CD4-positive, alpha-beta memory T cell (primary cell): ENCODE measurements around the gene DHRS1. TPM values are rescaled to one million over a fixed set of nuclear protein-coding genes. Genes with fewer than 3 reads are reported as not detected.

Experiments used
- CTCF ChIA-PET: fragments of 350-600 bp; sonication (Branson Sonifier 250); formaldehyde crosslinking; loops from one replicate; lab custom pipeline; 2021; ENCODE audit warnings: inconsistent platforms; ENCODE audit not compliant: partially characterized antibody; lab: Charles Lee
- POLR2A ChIA-PET: fragments of 350-600 bp; sonication (Branson Sonifier 250); formaldehyde crosslinking; loops from one replicate; lab custom pipeline; 2021; ENCODE audit not compliant: partially characterized antibody; lab: Charles Lee
- DNase-seq, 5 donors: peaks; one replicate each; pipeline versions ENCODE4 v3.0.0 to v3.0.0-alpha.2; 2020 to 2022; ENCODE audit warnings: mixed read lengths in 1 of 5
- H3K27ac ChIP-seq: one replicate; pipeline ENCODE4 v1.7.0; 2013; ENCODE audit warnings: low read depth, low read length
- H3K27me3 ChIP-seq: 2 replicates; pipeline ENCODE4 v1.7.0; 2013; ENCODE audit warnings: mild to moderate bottlenecking, low read length, moderate library complexity; ENCODE audit not compliant: insufficient read depth
- H3K36me3 ChIP-seq: 2 replicates; pipeline ENCODE4 v1.7.0; 2013; ENCODE audit warnings: mild to moderate bottlenecking, low read length, moderate library complexity; ENCODE audit not compliant: insufficient read depth
- H3K4me1 ChIP-seq: 2 replicates; pipeline ENCODE4 v1.7.0; 2013; ENCODE audit warnings: mild to moderate bottlenecking, low read length, moderate library complexity; ENCODE audit not compliant: insufficient read depth
- H3K4me3 ChIP-seq, 2 donors: one replicate each; pipeline ENCODE4 v1.7.0; 2013; ENCODE audit warnings: low read length in 2 of 2, mild to moderate bottlenecking in 1 of 2
- H3K9me3 ChIP-seq, 2 donors: one replicate each; pipeline ENCODE4 v1.7.0; 2013; ENCODE audit warnings: low read length in 2 of 2, control low read depth in 1 of 2; ENCODE audit not compliant: control insufficient read depth in 1 of 2
- H3K27ac Mint-ChIP-seq, 7 donors: one replicate each; pipeline ENCODE4 v1.8.0; 2020 to 2021; ENCODE audit warnings: mixed read lengths in 7 of 7, mild to moderate bottlenecking in 6 of 7, inconsistent platforms in 3 of 7, moderate library complexity in 3 of 7
- H3K27me3 Mint-ChIP-seq, 2 donors: one replicate each; pipeline ENCODE4 v1.8.0; 2020 to 2021; ENCODE audit warnings: mixed read lengths in 2 of 2
- H3K36me3 Mint-ChIP-seq, 2 donors: one replicate each; pipeline ENCODE4 v1.8.0; 2020 to 2021; ENCODE audit warnings: mixed read lengths in 2 of 2, inconsistent platforms in 1 of 2, mild to moderate bottlenecking in 1 of 2
- H3K4me1 Mint-ChIP-seq, 4 donors: one replicate each; pipeline ENCODE4 v1.8.0; 2020 to 2021; ENCODE audit warnings: mixed read lengths in 4 of 4, mild to moderate bottlenecking in 1 of 4
- H3K4me3 Mint-ChIP-seq, 8 donors: one replicate each; pipeline ENCODE4 v1.8.0; 2020 to 2021; ENCODE audit warnings: mixed read lengths in 8 of 8, mild to moderate bottlenecking in 7 of 8, moderate library complexity in 6 of 8, inconsistent platforms in 3 of 8
- H3K9me3 Mint-ChIP-seq, 8 donors: one replicate each; pipeline ENCODE4 v1.8.0; 2020 to 2021; ENCODE audit warnings: mixed read lengths in 8 of 8, mild to moderate bottlenecking in 5 of 8, inconsistent platforms in 3 of 8, moderate library complexity in 1 of 8
- intact Hi-C: fragments of 100-400 bp; cut with micrococcal nuclease; formaldehyde crosslinking; loops from one replicate; pipeline ENCODE4 v1.15.1; 2023
- polyA plus RNA-seq, 2 donors: library from polyadenylated mRNA; unstranded; fragments of 300-500 nt; fragmentation: Illumina TruSeq; gene quantifications; one replicate each; pipeline ENCODE4 v1.2.3, GENCODE V29; 2021
- total RNA-seq, 2 experiments: library from RNA; stranded (reverse); gene quantifications; one replicate each; pipeline ENCODE4 v1.2.3, GENCODE V29; 2021

DHRS1 gene
- total and polyA plus RNA-seq, 4 experiments from 2014 or later = 31.4 to 38.6 (median 35.3) TPM

DNA sequence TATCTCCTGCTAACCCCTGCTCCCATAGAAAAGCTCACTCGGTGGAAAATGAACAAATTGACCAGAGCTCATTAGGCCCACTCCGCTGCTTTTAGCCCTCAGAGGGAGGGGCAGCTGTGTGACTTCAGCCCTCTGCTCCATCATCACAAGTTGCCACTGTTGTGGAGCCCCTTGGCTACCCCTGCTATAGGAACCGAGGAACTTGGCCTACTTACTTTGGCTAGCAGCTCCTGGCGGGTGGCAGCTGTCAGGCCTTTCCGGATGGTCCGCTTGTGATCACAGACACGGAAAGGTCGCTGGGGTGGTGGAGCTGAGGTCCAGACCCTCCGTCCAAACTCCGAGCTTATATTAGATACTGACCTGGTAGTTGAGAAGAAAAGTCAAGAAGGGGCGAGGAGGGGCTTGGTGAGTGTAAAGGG, 7.6 kb upstream of the DHRS1 start:
- no peak overlapping the region for H3K27ac ChIP-seq
- no peaks in the 10 kb centered on the region for H3K27me3 ChIP-seq
- DNase-seq = no peak
- POLR2A ChIA-PET = interaction anchor here (0.8 to 8.5 kb wide), 12 partner anchors 10 to 192 kb away, joined by 3 to 108 read pairs (median 8); partner anchors contain the start of genes ADCY4, DCAF11, MDP1 and NRL
- peaks cover 0 to 1% (median 0%) of the 10 kb centered on the region in 8 donors for H3K9me3 Mint-ChIP-seq
- H3K27ac Mint-ChIP-seq = peak overlapping the region; percentile 11 to 90 (median 52)
- intact Hi-C loops = no loop called here
- peaks cover 56% of the 10 kb centered on the region for H3K36me3 ChIP-seq
- H3K4me3 ChIP-seq = no peak overlapping the region
- H3K36me3 Mint-ChIP-seq = peaks cover 48 to 59% of the 10 kb centered on the region in 2 donors
- no peaks in the 10 kb centered on the region for H3K9me3 ChIP-seq
- H3K4me1 Mint-ChIP-seq = peaks cover 29 to 70% (median 43%) of the 10 kb centered on the region in 4 donors
- no peak overlapping the region for H3K4me3 Mint-ChIP-seq
- H3K4me1 ChIP-seq = peaks cover 38% of the 10 kb centered on the region
- CTCF ChIA-PET = interaction anchor here (0.7 to 18.5 kb wide), 22 partner anchors 8 to 199 kb away, joined by 3 to 556 read pairs (median 12); partner anchors contain the start of genes ADCY4, CBLN3, CHMP4A and DHRS1
- H3K27me3 Mint-ChIP-seq = no peaks in the 10 kb centered on the region

DNA sequence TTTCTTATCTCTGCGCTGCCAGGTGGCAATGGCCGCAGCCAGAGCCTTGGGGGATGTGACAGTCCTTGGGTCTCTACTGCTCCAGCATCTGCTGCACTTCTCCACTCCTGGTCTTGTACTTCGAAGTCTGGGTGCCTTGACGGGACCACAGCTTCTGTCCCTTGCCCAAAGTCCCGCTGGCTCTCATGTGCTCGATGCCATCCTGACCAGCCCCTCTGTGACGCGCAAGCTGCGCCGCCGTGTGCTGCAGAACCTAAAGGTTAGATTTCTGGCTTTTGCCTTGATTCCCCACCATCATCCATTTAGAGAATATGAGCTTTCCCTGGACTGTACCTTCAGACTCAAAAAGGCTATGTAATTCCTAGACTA, 4.4 kb upstream of the DHRS1 start:
- Histone ChIP-seq H3K36me3 (peaks cover 63% of the 10 kb centered on the region), H3K9me3 (no peaks in the 10 kb centered on the region), H3K4me1 (peaks cover 29% of the 10 kb centered on the region), H3K4me3 (no peak overlapping the region), H3K27ac (no peak overlapping the region), H3K27me3 (no peaks in the 10 kb centered on the region)
- H3K4me3 Mint-ChIP-seq = peak overlapping the region in 1 of 8 donors; percentile 54
- peaks cover 25 to 70% (median 43%) of the 10 kb centered on the region in 4 donors for H3K4me1 Mint-ChIP-seq
- H3K36me3 Mint-ChIP-seq = peaks cover 52 to 76% of the 10 kb centered on the region in 2 donors
- intact Hi-C loops = no loop called here
- peaks cover 0 to 6% (median 0%) of the 10 kb centered on the region in 8 donors for H3K9me3 Mint-ChIP-seq
- CTCF ChIA-PET = interaction anchor here (1.3 to 18.5 kb wide), 5 partner anchors 6 to 128 kb away, joined by 3 to 556 read pairs (median 10); partner anchors contain the start of genes CIDEB, LTB4R, LTB4R2 and TINF2
- no peak for DNase-seq
- POLR2A ChIA-PET = interaction anchor here (0.8 to 1.6 kb wide), 5 partner anchors 9 to 143 kb away, joined by 3 to 5 read pairs (median 3); partner anchors contain the start of genes IRF9 and TINF2
- peak overlapping the region in 1 of 7 donors; percentile 57 for H3K27ac Mint-ChIP-seq
- H3K27me3 Mint-ChIP-seq = no peaks in the 10 kb centered on the region

DNA sequence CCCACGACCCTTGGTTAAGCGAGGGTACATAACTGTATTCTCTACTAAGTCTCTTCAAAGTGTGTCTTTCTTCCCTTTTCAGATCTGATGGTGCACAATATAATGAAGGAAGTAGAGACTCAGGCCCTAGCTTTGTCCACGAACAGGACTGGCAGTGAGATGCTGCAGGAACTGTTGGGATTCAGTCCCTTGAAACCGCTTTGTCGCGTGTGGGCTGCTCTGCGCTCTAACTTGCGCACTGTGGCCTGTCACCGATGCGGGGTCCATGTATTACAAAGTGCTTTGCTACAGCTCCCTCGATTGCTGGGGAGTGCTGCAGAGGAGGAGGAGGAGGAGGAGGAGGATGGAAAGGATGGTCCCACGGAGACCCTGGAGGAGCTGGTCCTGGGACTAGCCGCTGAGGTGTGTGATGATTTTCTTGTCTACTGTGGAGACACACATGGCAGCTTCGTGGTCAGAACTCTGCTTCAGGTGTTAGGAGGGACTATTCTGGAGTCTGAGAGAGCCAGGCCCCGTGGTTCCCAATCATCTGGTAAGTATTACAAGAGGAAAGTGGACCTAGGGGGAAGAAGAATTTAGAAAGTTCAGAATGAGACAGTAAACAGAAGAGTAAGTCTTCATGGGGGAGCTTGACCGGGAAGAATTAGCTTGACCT, 873 bp upstream of the DHRS1 start:
- Histone ChIP-seq H3K9me3 (no peaks in the 10 kb centered on the region), H3K36me3 (peaks cover 52% of the 10 kb centered on the region), H3K4me1 (peaks cover 42% of the 10 kb centered on the region), H3K27me3 (no peaks in the 10 kb centered on the region), H3K27ac (peak overlapping the region; percentile 87), H3K4me3 (peak overlapping the region; percentile 77 to 85)
- Mint-ChIP-seq H3K27ac (peak overlapping the region; percentile 96 to 99 (median 98)), H3K36me3 (peaks cover 41 to 63% of the 10 kb centered on the region in 2 donors), H3K9me3 (peaks cover 0 to 6% (median 0%) of the 10 kb centered on the region in 8 donors), H3K4me1 (peaks cover 33 to 71% (median 50%) of the 10 kb centered on the region in 4 donors), H3K27me3 (no peaks in the 10 kb centered on the region), H3K4me3 (peak overlapping the region; percentile 91 to 99 (median 94))
- no peak for DNase-seq
- ChIA-PET CTCF (interaction anchor here (0.8 to 18.5 kb wide), 12 partner anchors 9 to 131 kb away, joined by 3 to 556 read pairs (median 6); partner anchors contain the start of genes CHMP4A, CIDEB, LTB4R and LTB4R2), POLR2A (interaction anchor here (0.7 to 7.1 kb wide), 23 partner anchors 10 to 207 kb away, joined by 3 to 136 read pairs (median 5); partner anchors contain the start of genes CBLN3, CHMP4A, CIDEB and DCAF11)
- intact Hi-C loops = no loop called here

DNA sequence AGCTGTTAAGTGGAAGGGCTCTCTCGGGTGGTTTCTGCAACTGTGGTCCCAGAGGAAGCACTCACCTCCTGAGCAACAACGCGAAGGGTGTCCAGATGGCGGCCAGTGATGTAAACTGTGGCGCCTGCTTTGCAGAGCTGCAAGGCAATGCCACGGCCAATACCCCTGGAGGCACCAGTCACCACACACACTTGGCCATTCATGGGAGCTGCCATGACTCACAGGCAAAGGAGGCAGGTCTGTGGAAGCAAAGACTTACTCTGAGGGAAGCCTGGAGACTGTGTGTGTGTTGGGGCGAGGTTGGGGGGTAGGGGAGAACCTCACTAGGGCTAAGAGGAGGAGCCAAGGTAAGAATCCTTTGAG, 707 bp downstream of the DHRS1 start:
- DNase-seq = peak in 1 of 5 donors; percentile 63
- POLR2A ChIA-PET = interaction anchor here (0.6 to 7.1 kb wide), 15 partner anchors 12 to 153 kb away, joined by 3 to 136 read pairs (median 8); partner anchors contain the start of genes CBLN3, CHMP4A, CIDEB and GMPR2

GRCh38 chr14:24297190-24297964, 2.2 kb downstream of the DHRS1 start:
- peaks cover 34 to 48% of the 10 kb centered on the region in 2 donors for H3K36me3 Mint-ChIP-seq
- DNase-seq = no peak
- intact Hi-C loops = loop anchor here (1.0 to 2.0 kb wide), 5 partner anchors 26 to 283 kb away; partner anchors contain the start of genes MDP1 and RABGGTA
- POLR2A ChIA-PET = interaction anchor here (0.6 to 7.1 kb wide), 16 partner anchors 10 to 137 kb away, joined by 3 to 136 read pairs (median 4); partner anchors contain the start of genes CBLN3, CHMP4A, GMPR2 and IRF9
- Histone ChIP-seq H3K4me3 (no peak overlapping the region), H3K27me3 (no peaks in the 10 kb centered on the region), H3K9me3 (no peaks in the 10 kb centered on the region), H3K36me3 (peaks cover 32% of the 10 kb centered on the region), H3K4me1 (peaks cover 42% of the 10 kb centered on the region), H3K27ac (peak overlapping the region; percentile 68)
- peaks cover 0 to 6% (median 0%) of the 10 kb centered on the region in 8 donors for H3K9me3 Mint-ChIP-seq
- no peaks in the 10 kb centered on the region for H3K27me3 Mint-ChIP-seq
- peak overlapping the region in 6 of 8 donors; percentile 6 to 66 (median 40) for H3K4me3 Mint-ChIP-seq
- H3K27ac Mint-ChIP-seq = peak overlapping the region; percentile 71 to 96 (median 89)
- CTCF ChIA-PET = interaction anchor here (0.8 to 18.5 kb wide), 25 partner anchors 13 to 240 kb away, joined by 3 to 556 read pairs (median 5); partner anchors contain the start of genes CHMP4A, CIDEB, LTB4R and LTB4R2
- peaks cover 30 to 59% (median 47%) of the 10 kb centered on the region in 4 donors for H3K4me1 Mint-ChIP-seq

More for the DNA sequence above, 707 bp downstream of the DHRS1 start:
- peaks cover 36 to 55% of the 10 kb centered on the region in 2 donors for H3K36me3 Mint-ChIP-seq
- H3K27ac ChIP-seq = peak overlapping the region; percentile 87
- H3K4me3 ChIP-seq = peak overlapping the region; percentile 77 to 85
- intact Hi-C loops = loop anchor here (1.0 kb wide), 3 partner anchors 11 to 185 kb away; partner anchors contain the start of genes DCAF11, LTB4R2 and NRL
- peak overlapping the region; percentile 91 to 99 (median 94) for H3K4me3 Mint-ChIP-seq
- H3K36me3 ChIP-seq = peaks cover 41% of the 10 kb centered on the region
- peaks cover 42% of the 10 kb centered on the region for H3K4me1 ChIP-seq
- CTCF ChIA-PET = interaction anchor here (1.3 to 18.5 kb wide), 8 partner anchors 11 to 138 kb away, joined by 3 to 556 read pairs (median 26); partner anchors contain the start of genes CIDEB, IRF9, LTB4R and LTB4R2
- no peaks in the 10 kb centered on the region for H3K9me3 ChIP-seq
- H3K9me3 Mint-ChIP-seq = peaks cover 0 to 6% (median 0%) of the 10 kb centered on the region in 8 donors
- no peaks in the 10 kb centered on the region for H3K27me3 Mint-ChIP-seq
- H3K4me1 Mint-ChIP-seq = peaks cover 30 to 66% (median 51%) of the 10 kb centered on the region in 4 donors
- H3K27ac Mint-ChIP-seq = peak overlapping the region; percentile 96 to 99 (median 98)
- no peaks in the 10 kb centered on the region for H3K27me3 ChIP-seq
